NCI-H2081 treated with DMSO at 0.1 percent for 48 hours (cell line): ENCODE results near the gene CLEC4M.
"Not testable (repeated sequence)": the region's sequence is repeated elsewhere in the genome, so short reads cannot be mapped to it uniquely, and the experiment has no call there.

Experiments used
- DNase-seq: peaks from one replicate; lab custom pipeline; 2025; lab: John Stamatoyannopoulos, UW

CLEC4M gene

GRCh38 chr19:7773841-7774240 is 10.8 kb downstream of the CLEC4M start:
- DNase-seq: no peak

- no peak for DNase-seq
Observed at GRCh38 chr19:7775761-7776160, 12.7 kb downstream of the CLEC4M start.

- no peak for DNase-seq
Observed at GRCh38 chr19:7778081-7778480, 15.0 kb downstream of the CLEC4M start.

GRCh38 chr19:7779631-7780486 is 16.8 kb downstream of the CLEC4M start:
- no peak for DNase-seq

- DNase-seq: no peak
Observed at GRCh38 chr19:7781157-7781556, 18.1 kb downstream of the CLEC4M start.

- DNase-seq: no peak
Observed at GRCh38 chr19:7783991-7784423, 21.0 kb downstream of the CLEC4M start.

- DNase-seq: no peak
Observed at GRCh38 chr19:7784856-7785255, 21.8 kb downstream of the CLEC4M start.

GRCh38 chr19:7787141-7787540 is 24.1 kb downstream of the CLEC4M start:
- no peak for DNase-seq

GRCh38 chr19:7787602-7788177 is 24.6 kb downstream of the CLEC4M start:
- no peak for DNase-seq

- DNase-seq: no peak
Observed at GRCh38 chr19:7788178-7788932, 25.3 kb downstream of the CLEC4M start.

- DNase-seq: no peak
Observed at GRCh38 chr19:7788933-7789323, 25.9 kb downstream of the CLEC4M start.

- DNase-seq: no peak
Observed at GRCh38 chr19:7789447-7789846, 26.4 kb downstream of the CLEC4M start.

- no peak for DNase-seq
Observed at GRCh38 chr19:7790416-7790815, 27.4 kb downstream of the CLEC4M start.

GRCh38 chr19:7792281-7792680 is 29.2 kb downstream of the CLEC4M start:
- DNase-seq: no peak

GRCh38 chr19:7792701-7793100 is 29.7 kb downstream of the CLEC4M start:
- DNase-seq: not testable (repeated sequence)

GRCh38 chr19:7793493-7793892 is 30.4 kb downstream of the CLEC4M start:
- DNase-seq: no peak

- DNase-seq: peak; percentile 43
Observed at GRCh38 chr19:7795555-7796161, 32.6 kb downstream of the CLEC4M start.

- peak; percentile 29 for DNase-seq
Observed at GRCh38 chr19:7799640-7800355, 36.8 kb downstream of the CLEC4M start.

GRCh38 chr19:7801020-7801570 is 38.1 kb downstream of the CLEC4M start:
- DNase-seq: no peak

- DNase-seq: no peak
Observed at GRCh38 chr19:7806234-7806633, 43.2 kb downstream of the CLEC4M start.

- no peak for DNase-seq
Observed at GRCh38 chr19:7806876-7807275, 43.8 kb downstream of the CLEC4M start.
